GM18861 (cell line): ENCODE results near the gene OR6B3.

Source experiments
- ATAC-seq: cut with Tn5 transposase; IDR thresholded peaks from one replicate; pipeline ENCODE4 v1.9.1; 2021; ENCODE audit not compliant: unreplicated experiment

OR6B3 gene

DNA sequence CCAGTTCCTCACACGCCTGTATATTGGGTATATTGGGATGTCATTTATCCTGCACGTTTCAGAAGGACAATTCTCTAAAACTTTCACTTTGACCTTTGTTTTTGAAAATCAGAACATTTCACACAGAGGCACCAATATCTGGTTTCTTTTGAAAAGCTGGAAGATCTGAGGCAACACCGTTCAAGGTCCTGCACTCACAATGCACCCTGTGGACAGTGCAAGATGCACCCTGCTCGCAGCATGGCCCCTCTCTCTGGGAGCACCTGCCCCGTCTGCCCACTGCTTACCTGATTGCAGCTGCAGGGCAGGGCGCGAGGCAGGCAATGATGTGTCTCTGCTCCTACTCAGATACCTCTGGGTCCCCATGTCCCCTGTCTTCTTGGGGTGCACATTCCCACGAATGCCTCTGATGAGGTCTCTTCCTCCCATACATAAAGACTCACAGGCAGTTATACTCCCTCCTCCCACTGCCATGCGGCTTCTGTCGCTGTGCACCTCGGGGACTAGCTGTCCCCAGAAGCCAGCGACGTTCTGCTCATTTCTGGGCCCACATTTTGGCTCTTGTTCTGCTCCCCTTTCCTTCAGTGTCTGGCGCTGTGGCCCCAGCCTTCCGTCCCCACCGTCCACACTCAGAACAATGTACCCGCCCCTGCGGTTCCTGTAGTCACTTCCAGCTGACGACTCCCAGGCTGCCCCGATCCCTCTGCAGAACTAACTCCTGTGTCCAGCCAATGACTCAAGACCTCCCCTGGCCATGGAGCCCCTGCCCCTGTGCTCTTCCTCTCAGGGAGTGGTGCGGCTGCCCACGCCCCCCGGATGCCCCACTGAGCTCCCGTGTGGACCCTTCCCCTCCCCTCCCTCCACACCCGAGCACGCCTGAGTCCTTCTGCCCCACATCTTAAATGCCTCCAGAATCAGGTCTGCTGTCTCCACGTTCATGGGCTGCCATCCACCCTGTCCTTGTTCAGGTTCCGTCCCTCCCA is at the start of gene OR6B3:
Gene OR6B3 (minus strand): TSS at position 349 of the 983 bp plus-strand sequence.
- ATAC-seq, result no peak

- ATAC-seq, result no peak
Observed at GRCh38 chr2:240098349-240098748, 45.0 kb upstream of the OR6B3 start.

DNA sequence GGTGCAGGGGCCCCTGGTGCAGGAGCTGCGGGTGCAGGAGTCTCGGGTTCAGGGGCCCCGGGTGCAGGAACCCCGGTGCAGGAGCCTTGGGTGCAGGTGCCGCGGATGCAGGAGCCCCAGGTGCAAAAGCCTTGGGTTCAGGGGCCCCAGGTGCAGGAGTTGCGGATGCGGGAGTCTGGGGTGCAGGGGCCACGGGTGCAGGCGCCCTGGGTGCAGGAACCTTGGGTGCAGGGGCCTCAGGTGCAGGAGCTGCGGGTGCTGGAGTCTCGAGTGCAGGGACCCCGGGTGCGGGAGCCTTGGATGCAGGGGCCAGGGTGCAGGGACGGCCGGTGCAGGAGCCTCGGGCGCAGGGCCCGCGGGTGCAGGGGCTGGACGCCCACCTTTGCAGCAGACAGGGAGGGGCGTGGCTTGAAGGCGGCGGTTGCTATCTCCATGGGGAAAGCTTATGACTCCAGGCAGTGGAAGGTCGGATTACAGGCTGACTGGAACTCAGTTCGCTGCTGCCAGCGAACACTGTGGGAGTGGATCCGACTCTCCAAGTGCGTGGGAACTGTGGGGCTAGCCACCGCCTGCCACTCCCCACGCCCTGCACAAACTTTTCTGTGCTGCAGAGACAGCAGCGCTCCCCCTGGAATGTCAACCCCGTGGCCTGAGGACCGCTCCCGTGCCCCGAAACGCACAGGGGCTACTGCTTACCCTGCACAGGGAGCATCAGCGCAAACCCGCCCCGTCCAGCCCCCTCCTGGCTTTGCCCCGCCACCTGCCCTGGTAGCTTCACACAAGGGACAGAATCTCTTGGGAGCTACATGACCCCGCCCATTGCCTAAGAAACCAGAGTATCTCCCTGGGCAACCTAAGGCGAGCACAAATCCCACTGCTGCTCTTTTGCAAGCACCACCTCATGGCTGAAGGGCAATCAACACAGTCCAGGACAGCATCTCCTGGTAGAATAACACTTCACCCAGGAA is 42.5 kb upstream of the OR6B3 start:
- no peak for ATAC-seq

DNA sequence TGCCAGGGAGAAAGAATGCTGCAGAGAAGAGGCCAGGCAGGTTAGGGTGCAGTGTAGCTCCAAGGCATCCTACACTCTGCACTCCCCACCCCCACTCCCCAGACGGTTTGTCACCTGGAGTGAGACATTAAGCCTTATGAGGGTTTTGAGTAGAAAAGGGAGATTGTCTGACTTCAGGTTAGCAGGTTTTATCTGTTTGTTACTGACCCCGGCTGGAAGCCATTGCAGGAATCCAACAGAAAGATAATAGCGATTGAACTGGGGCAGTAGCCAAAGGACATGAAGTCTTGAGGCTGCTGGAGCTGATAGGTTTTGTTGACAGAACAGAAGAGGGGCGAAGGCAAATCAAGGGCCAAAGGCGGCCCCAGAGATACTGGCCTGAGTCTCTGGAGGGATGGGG is 36.0 kb upstream of the OR6B3 start:
- no peak for ATAC-seq

- no peak for ATAC-seq
Observed at GRCh38 chr2:240086563-240086962, 33.2 kb upstream of the OR6B3 start.

DNA sequence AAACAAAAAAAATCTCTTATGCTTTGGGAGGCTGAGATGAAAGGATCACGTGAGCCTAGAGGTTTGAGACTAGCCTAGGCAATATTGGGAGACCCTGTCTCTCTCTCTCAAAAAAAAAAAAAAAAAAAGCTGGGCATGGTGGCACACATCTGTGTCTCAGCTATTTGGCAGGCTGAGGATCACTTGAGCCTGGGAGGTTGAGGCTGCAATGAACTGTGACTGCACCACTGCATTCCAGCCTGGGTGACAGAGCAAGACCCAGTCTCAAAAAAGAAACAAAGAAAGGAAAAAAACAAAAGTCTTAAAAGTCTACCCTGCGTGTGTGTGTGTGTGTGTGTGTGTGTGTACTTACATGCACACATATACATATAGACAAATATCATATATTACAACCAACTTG is 25.3 kb upstream of the OR6B3 start:
- ATAC-seq, result no peak

DNA sequence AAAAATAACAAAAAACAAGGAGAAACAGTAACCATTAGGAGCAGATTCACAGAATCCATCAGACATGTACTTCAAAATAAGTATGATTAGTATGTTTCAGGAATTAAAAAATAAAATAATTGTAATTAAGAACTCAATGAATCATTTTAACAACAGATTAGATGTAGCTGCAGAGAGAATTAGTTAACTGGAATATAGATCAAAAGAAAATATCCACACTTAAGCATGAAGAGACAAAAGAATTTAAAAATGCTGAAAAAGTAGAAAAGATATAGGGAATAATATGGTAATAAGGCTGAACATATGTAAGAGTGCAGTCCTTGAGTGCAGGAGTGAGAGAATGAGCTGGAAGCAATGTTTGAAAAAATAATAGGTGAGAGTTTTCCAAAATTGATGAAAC is 24.1 kb upstream of the OR6B3 start:
- ATAC-seq, result no peak

GRCh38 chr2:240074545-240074944 is 21.2 kb upstream of the OR6B3 start:
- ATAC-seq, result no peak

DNA sequence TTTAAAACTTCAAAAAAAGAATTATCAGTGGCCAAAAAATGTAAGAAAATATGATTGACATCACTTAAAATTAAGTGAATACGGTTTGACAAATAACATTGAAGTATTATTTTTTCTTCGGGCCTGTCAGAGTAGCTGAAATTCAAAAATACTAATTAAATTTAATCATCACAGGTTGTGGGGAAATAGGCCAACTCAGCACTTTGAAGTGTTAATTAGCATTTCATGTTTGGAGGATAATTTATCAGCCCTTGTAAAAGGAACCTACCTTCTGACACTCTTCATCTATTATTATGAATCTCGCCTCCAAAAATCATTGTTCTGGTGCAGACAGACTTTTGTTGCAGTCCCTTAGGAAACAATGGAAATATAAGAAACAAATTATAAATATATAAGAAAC is 17.6 kb upstream of the OR6B3 start:
- ATAC-seq, result no peak

DNA sequence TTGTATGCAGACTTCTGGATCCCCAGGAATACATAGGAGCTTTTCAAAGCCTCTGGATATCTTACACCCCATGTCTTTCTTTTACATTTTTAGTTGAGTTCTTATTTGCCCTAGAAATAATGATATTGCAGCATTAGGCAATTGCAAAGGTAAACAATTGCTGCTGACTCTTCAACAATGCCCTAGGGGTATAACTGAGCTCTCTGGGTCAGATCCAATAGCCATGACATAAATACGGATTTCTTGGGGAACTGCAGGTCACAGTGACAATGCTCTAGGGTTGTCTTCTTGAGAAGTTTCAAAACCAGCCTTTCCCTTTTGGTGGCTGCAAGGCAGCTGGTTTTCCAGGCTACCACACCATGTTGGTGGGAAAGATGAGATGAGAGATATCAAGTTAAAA is 16.5 kb upstream of the OR6B3 start:
- ATAC-seq, result no peak

DNA sequence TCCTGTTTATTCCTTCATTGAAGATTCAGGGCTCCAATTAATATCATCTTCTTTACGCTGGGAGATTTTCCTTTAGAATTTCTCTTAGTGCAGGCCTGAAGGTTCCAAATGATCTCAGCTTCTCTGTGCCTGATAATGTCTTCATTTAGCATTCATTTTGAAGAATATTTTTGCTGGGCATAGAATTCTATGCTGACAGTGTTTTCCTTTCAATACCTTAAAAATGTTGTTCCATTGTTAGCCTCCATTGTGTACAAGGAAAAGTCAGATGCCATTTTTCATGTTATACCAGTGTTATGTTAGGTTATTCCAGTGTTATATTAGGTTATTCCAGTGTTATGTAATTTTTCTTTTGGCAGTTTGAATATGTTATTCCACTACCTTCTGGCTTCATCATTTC is 14.9 kb upstream of the OR6B3 start:
- no peak for ATAC-seq

DNA sequence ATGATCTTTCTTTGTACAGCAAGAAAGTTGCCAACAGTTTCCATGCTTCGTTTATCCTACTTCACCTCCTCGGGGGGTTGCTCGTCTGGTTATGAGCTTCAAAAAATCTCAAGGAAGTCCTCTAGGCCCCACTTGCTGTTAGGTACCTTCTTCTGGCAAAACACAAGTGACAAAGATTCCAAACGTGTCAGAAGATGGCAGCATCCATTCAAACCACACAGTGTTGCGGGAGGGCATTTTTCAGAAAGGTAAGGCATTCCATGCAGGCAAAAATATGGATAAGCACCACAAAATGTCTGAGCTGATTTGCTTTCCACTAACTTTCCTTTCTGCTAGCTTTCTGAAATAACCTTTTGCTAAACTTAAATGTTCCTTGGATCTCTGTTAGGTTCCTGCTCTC is 13.2 kb upstream of the OR6B3 start:
- ATAC-seq, result no peak

DNA sequence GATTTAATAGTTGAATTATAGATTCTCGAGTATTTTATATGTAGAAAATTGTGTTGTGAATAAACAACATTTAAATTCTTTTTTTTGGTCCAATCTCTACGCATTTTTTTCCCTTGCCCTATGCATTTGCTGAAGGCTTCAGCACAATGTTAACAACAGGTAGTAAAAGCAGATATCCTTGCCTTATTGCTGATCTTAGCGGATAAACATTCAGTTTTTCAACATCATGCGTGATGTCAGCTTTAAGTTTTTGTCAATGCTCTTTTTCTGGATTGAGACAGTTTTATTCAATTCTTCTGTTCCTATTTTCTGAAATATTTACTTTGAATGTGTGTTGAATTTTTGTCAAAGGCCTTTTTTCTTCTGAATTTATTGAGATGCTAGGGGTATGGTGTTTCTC is 11.6 kb upstream of the OR6B3 start:
- no peak for ATAC-seq

DNA sequence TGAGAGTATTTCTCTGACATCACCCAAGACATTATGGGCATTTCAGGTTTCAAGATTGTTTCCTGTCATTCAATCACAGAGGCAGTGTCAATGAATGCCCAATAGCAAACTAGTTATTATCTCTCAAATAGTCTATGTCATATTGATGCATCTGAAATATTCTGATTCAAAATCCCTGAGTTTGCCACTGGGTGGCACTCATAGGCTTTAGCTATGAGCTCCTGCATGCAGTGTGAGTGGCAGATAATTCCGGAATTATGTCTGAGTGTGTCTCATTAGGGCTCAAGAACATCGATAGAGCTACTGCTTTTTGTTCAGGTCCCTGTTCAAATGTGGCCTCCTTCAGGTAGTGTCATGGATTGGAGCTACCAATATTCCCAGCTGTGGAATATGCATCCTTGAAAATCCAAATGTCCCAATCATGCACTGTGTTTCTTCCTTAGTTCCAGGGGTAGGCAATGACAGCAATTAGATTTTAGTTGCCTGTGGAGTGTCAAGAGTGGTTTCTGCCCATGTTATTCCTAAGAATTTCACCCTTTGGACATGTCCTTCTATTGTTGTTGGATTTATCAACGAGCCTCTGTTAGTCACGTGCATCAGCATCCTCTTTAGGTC is 7.8 kb upstream of the OR6B3 start:
- no peak for ATAC-seq

DNA sequence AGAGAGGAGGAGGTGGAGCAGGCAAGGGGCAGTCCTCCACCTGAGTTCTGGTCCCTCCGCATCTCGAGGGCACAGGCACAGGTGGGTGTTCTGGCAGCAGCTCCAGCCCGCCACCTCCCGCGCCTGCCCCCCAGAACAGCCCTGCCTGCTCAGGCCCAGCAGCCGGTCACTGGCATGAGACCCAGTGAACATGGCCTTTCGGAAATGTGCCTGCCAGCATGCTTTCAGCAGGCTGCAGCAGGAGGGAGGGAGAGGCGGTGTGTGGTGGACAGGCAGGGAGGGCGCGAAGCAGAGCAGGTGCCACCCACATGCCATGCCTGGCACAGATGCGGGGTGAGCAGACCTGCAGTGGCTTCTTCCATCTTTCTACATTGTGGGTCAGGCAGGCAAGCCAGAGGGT is 3.4 kb upstream of the OR6B3 start:
- no peak for ATAC-seq

DNA sequence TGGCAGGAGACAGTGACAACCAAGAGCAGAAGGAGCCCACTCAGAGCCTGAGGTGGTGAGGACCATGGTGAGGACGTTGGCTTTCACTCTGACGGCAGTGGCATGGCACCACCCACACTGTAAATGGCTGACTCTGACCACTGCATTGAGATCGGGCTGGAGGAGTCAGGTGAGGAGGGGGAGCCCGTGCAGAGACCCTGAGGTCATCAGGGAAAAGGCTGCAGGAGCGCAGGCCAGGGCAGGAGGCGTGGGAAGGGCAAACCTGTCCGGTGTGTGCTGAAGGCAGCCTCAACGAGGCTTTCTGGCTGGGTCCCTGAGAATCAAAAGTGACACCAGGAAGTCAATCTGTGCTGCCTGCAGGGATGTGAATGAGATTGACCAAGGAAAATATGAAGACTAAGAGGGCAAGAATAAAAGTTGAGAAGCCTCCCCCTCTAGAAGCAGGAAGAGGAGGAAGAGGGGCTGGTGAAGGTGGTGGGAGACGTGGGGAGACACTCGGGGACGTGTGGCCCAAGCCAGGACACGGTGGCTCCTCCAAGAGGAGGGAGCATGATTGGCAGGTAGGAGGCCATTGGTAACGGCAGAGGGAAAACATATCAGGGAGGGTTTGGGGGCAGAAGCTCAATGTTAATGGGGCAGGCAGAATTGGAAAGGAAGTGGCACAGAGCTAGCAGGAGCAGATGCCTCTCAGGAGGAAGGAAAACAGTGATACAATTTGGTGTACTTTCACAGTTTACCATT is 2.0 kb upstream of the OR6B3 start:
- ATAC-seq, result no peak

GRCh38 chr2:240052524-240052923 is 797 bp downstream of the OR6B3 start:
- no peak for ATAC-seq

DNA sequence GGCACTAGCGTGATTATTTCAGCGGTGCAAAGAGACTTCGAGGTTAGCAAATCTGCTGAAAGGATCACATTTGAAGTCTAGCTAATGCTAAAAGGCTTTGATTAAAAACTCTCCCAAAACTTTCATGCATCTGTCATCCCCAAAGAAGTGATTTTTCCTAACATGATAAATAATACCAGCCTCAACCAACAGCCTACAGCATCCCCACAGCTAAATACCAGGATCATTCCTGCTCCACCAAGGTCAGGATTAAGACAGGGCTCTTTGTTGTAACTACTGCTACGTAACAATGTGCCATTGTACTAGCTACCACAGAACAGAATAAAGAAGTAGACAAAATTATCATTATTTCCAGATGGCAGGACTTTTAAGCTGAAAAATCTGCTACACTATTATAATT is 1.6 kb downstream of the OR6B3 start:
- ATAC-seq, result no peak

- ATAC-seq, result no peak
Observed at GRCh38 chr2:240050278-240050677, 3.0 kb downstream of the OR6B3 start.

GRCh38 chr2:240048237-240048636 is 5.1 kb downstream of the OR6B3 start:
- ATAC-seq, result no peak

DNA sequence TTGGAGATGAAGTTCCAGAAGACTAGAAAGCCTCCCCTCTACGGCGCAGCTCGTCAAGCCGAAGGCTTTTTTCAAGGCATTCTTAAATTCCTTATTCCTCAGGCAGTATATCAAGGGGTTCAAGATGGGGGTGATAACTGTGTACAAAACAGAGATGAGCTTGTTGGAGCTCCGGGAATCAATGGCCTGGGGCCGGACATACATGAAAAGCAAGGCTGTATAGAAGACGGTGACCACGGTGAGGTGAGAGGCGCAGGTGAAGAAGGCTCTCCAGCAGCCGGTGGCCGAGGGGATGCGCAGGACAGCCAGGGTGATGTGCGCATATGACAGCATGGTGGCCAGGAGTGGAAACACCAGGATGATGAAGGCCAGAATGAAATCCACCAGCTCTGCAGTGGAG is 8.2 kb downstream of the OR6B3 start:
- ATAC-seq, result no peak
